ENCODE measurements around the gene EMC7. TPM values are rescaled to one million over a fixed set of nuclear protein-coding genes. Genes with fewer than 3 reads are reported as not detected.

Gene EMC7
- total RNA-seq, 1 donor from 2014 or later = 31.9 TPM

- intact Hi-C loops (cut with micrococcal nuclease) = no loop called here
- DNase-seq (no peak), ATAC-seq (ENCODE audit: low read depth) (no peak)
- peaks cover 16% of the 10 kb centered on the region for H3K27me3 Mint-ChIP-seq
- TF ChIP-seq CTCF (IDR thresholded peaks at IDR 0.05) = no peak
- H3K27ac Mint-ChIP-seq = no peak overlapping the region
- H3K4me1 Mint-ChIP-seq = no peaks in the 10 kb centered on the region
- ChIA-PET POLR2A (no interaction called here), CTCF (no interaction called here)
- H3K9me3 Mint-ChIP-seq = no peaks in the 10 kb centered on the region
- no peaks in the 10 kb centered on the region for H3K36me3 Mint-ChIP-seq (ENCODE audit: low read depth)
- H3K4me3 Mint-ChIP-seq = no peak overlapping the region
These were observed 17.6 kb upstream of the EMC7 start for GRCh38 chr15:34119291-34119690.

- H3K36me3 Mint-ChIP-seq (ENCODE audit: low read depth) = no peaks in the 10 kb centered on the region
- H3K27me3 Mint-ChIP-seq = peaks cover 10% of the 10 kb centered on the region
- DNase-seq = no peak
- no peak for ATAC-seq (ENCODE audit: low read depth)
- CTCF ChIA-PET = no interaction called here
- no peak overlapping the region for H3K27ac Mint-ChIP-seq
- TF ChIP-seq CTCF (IDR thresholded peaks at IDR 0.05) = no peak
- intact Hi-C loops (cut with micrococcal nuclease) = no loop called here
- no peaks in the 10 kb centered on the region for H3K9me3 Mint-ChIP-seq
- H3K4me1 Mint-ChIP-seq = no peaks in the 10 kb centered on the region
- POLR2A ChIA-PET = no interaction called here
- H3K4me3 Mint-ChIP-seq = no peak overlapping the region
These were observed 15.0 kb upstream of the EMC7 start for GRCh38 chr15:34116620-34117019.

- H3K27me3 Mint-ChIP-seq = peaks cover 3% of the 10 kb centered on the region
- no peak for ATAC-seq (ENCODE audit: low read depth)
- H3K4me1 Mint-ChIP-seq = no peaks in the 10 kb centered on the region
- no peaks in the 10 kb centered on the region for H3K9me3 Mint-ChIP-seq
- H3K27ac Mint-ChIP-seq = no peak overlapping the region
- DNase-seq = no peak
- TF ChIP-seq CTCF (IDR thresholded peaks at IDR 0.05) = no peak
- H3K4me3 Mint-ChIP-seq = no peak overlapping the region
- no peaks in the 10 kb centered on the region for H3K36me3 Mint-ChIP-seq (ENCODE audit: low read depth)
- ChIA-PET CTCF (no interaction called here), POLR2A (no interaction called here)
- intact Hi-C loops (cut with micrococcal nuclease) = no loop called here
These were observed 13.1 kb upstream of the EMC7 start for GRCh38 chr15:34114739-34115138.

GRCh38 chr15:34114215-34114614 lies 12.6 kb upstream of the EMC7 start:
- H3K27me3 Mint-ChIP-seq = peaks cover 2% of the 10 kb centered on the region
- H3K36me3 Mint-ChIP-seq (ENCODE audit: low read depth) = no peaks in the 10 kb centered on the region
- no peaks in the 10 kb centered on the region for H3K9me3 Mint-ChIP-seq
- DNase-seq = no peak
- no peak for TF ChIP-seq CTCF (IDR thresholded peaks at IDR 0.05)
- POLR2A ChIA-PET = no interaction called here
- H3K27ac Mint-ChIP-seq = no peak overlapping the region
- H3K4me3 Mint-ChIP-seq = no peak overlapping the region
- CTCF ChIA-PET = interaction anchor here (0.8 kb wide), 1 partner anchor 126 kb away, joined by 3 read pairs; no protein-coding TSS in a partner anchor
- H3K4me1 Mint-ChIP-seq = no peaks in the 10 kb centered on the region
- ATAC-seq (ENCODE audit: low read depth) = no peak
- intact Hi-C loops (cut with micrococcal nuclease) = no loop called here

GRCh38 chr15:34111488-34111887 lies 9.8 kb upstream of the EMC7 start:
- Mint-ChIP-seq H3K4me3 (no peak overlapping the region), H3K27me3 (no peaks in the 10 kb centered on the region), H3K27ac (no peak overlapping the region), H3K4me1 (no peaks in the 10 kb centered on the region), H3K9me3 (no peaks in the 10 kb centered on the region), H3K36me3 (ENCODE audit: low read depth) (no peaks in the 10 kb centered on the region)
- intact Hi-C loops (cut with micrococcal nuclease) = no loop called here
- no peak for DNase-seq
- ChIA-PET CTCF (interaction anchor here (0.8 to 5.7 kb wide), 2 partner anchors 99 to 265 kb away, joined by 3 to 52 read pairs; partner anchors contain the start of gene KATNBL1), POLR2A (no interaction called here)
- ATAC-seq (ENCODE audit: low read depth) = no peak
- TF ChIP-seq CTCF (IDR thresholded peaks at IDR 0.05) = no peak
